Ecto neural progenitor cell (in vitro differentiated cells): ENCODE results near the gene EPHA2.

ENCODE experiments used
- DNase-seq: peaks from one replicate; pipeline ENCODE4 v3.0.0-alpha.2; 2018; ENCODE audit warnings: low spot score

EPHA2 gene

DNA sequence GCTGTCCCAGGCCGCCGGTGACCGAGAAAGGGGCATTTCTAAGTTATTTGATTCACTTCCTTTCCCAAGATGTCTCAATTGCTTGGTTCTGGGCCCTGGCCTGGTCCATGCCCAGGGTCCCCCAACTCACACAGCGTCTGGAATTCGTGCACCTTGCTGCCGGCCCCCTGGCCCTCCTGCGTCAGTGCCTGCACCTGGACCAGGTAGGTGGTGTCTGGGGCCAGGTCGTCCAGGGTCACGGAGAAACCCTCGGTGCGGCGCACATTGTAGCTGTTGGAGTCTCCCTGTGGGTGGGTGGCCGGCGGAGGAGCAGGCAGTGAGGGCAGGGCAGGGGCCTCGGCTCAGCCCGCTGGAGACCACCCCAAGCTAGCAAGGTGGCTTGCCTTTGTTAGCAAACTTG, 21.0 kb downstream of the EPHA2 start:
- DNase-seq = no peak

DNA sequence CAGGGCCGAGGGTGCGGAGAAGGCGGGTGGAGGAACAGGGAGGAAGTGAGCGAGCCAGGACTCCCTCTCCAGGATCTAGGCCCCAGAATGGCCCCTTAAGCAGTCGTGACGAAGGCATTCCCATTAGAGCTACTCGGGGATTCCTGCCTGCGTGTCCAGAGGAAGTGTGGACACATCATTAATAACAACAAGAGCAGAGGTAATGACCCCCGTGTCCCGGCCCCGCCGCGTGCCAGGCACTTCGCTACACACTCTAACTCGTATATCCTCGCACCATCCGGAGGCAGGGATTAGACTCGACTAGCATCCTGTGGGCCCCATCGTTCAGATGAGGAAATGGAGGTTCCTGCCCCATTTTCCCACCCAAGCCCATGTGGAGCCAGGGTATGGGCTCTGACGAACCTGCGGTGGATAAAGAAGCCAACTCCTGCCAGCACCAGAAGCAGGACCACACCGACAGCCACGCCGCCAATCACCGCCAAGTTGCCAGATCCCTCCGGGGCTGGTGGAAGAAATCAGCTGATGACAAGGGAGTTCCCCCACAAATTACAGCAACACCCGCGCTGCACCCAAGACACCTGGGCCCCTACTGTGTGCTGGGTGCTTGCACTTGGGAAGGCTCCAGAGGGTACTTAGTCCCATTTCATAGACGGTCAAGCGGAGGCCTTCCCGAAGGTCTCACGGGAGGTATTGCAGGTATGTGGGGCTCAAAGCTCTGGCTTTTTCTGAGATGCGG, 21.6 kb downstream of the EPHA2 start:
- DNase-seq = no peak

DNA sequence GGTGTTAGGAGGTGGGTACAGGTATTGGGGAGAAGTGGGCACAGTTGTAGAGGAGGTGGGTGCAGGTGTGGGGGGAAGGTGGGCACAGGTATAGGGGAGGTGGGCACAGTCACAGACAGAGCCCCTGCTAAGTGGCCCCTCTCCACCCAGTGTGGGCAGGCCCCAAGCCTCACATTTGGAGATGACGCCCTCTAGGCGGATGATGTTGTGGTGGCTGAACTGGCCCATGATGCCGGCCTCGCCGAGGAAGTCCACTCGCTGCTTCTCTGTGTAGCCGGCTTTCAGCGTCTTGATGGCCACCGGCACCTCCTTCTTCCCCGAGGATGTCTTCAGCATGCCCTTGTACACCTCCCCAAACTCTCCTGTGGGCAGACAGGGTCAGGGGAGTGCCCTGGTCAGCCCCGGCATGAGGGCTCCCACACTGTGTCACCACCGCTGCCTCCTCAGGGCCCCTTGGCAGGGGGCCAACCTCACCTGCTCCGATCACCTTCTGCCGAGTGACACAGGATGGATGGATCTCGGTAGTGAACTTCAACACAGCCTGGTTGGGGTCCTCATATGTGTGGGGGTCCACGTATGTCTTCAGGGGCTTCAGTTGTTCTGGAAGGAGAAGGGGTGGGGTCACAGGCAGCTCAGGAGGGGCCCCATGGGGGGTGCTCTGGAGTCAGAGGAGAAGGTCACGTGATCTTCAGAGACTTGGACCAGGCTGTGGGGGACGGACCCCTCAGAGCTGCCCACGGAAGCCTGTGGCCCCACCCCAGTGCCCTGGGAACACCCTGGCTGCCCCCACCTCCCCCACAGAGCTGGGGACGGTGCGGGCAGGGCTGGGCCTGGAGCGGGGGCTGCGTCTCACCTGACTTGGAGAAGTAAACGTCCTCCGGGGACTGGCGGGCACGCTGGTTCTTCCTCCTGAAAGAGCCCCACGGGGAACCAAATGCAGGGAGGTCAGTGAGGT, 22.6 kb downstream of the EPHA2 start:
- DNase-seq = no peak

DNA sequence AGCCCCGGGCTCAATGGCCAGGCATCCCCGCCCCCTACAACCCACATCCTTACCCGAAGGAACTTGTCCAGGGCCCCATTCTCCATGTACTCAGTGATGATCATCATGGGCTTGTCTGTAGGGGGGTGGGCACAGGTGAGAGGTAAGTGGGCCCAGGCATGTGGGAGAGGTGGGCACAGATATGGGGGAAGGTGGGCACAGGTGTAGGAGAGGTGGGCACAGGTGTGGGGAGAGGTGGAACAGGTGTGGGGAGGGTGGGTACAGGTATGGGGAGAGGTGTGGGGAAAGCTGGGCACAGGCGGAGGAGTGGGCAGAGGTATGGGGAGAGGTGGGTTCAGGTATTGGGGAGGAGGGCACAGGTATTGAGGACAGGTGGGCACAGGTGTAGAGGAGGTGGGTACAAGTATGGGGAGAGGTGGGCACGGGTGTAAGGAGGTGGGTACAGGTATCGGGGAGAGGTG, 23.5 kb downstream of the EPHA2 start:
- DNase-seq = no peak

DNA sequence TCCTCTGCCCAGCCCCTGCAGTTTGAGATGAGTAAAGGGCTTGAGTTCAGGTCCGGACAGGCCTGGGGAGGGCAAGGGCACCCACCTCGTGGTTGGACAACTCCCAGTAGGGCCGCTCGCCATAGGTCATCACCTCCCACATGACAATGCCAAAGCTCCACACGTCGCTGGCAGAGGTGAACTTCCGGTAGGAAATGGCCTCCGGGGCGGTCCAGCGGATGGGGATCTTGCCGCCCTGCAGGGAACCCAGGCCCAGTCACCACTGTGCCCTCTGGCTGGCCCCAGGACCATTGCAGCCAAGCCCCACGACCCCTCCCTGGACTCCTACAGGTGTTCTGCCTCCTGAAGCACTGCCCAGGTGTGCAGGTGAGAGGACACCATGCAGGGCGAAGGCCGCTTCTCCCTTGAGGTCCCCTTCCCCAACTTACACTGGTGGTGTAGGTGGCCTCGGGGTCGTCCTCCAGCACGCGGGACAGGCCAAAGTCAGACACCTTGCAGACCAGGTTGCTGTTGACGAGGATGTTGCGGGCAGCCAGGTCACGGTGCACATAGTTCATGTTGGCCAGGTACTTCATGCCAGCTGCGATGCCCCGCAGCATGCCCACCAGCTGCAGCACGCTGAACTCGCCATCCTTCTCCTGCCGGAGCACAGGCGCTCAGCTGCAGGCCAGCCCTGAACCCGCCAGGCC, 24.1 kb downstream of the EPHA2 start:
- no peak for DNase-seq

DNA sequence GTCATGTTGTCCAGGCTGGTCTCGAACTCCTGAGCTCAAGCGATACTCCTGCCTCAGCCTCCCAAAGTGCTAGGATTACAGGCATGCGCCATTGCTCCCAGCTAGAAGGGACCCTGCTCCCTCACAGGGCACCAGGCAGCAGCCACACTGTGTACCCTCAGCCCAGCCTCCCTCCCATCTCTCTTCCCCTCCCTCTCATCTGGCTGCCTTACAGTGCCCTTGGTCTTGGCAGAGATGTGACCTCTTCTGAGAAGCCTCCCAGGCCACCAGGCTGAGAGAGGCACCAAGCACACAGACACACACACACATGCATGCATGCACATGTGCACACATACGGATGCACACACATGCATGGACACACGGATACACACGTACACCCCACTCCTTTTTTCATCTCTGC, 25.0 kb downstream of the EPHA2 start:
- no peak for DNase-seq

DNA sequence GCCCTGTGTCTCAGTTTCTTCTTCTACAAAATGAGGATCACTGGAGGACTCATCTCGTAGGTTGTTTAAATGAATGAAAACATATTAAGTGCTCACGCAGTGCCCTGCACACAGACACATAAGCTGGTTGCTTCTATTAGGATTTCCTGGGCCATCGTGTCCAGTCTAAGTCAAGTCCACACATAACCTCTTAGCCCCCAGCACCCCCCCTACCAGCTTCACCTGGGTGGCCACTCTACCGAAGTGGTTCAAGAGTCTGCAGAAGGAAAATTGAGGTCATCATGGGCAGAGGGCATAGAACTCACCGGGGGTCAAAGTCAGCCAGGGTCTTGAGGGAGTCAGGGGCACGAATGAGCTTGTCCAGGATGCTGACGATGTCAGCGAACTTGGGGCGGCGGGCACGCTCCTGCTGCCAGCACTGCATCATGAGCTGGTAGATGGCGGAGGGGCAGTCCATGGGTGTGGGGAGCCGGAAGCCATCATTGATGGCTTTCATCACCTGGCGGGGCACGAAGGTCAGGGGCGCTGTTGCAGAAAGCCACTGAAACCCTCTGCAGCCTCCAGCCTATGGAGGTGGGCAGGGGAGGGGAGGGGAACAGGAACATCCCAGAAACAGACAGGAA, 25.8 kb downstream of the EPHA2 start:
- no peak for DNase-seq

DNA sequence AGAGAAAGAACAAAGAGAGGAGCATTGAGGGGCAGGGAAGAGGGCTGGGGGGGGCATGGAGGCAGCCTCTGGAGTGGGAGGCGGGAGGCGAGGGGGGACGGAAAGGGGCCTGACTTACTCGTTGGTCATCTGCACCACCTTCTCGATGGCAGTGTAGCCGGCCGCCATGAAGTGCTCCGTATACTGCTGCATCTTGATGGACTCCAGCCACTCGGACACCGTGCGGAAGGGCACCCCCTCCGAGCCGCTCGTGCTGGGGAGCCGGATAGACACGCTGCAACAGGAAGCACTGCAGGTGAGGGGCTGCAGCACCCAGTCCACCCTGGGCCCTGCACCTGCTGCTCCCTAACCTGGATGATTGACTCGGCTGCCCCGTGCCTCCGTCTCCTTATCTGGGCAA, 26.6 kb downstream of the EPHA2 start:
- DNase-seq = no peak

DNA sequence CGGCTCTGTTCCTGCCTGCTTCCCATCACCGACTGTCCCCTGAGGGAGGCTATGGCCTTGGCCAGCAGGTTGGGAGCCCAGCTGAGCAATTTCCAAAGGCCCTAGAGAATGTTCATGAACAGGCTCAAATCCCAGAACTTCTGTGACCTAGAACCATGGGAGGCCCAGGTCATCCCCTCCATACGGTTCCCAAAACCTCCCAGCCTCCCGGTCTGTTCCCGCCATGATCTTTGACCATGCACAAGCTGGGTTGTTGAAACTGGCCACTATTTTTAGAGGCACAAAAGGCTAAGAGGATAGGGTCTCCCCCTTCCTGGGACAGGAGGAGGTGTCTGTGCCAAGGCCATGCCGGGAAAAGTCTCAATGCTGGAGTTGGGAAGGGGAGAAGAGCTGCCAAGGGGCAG, 27.5 kb downstream of the EPHA2 start:
- no peak for DNase-seq

DNA sequence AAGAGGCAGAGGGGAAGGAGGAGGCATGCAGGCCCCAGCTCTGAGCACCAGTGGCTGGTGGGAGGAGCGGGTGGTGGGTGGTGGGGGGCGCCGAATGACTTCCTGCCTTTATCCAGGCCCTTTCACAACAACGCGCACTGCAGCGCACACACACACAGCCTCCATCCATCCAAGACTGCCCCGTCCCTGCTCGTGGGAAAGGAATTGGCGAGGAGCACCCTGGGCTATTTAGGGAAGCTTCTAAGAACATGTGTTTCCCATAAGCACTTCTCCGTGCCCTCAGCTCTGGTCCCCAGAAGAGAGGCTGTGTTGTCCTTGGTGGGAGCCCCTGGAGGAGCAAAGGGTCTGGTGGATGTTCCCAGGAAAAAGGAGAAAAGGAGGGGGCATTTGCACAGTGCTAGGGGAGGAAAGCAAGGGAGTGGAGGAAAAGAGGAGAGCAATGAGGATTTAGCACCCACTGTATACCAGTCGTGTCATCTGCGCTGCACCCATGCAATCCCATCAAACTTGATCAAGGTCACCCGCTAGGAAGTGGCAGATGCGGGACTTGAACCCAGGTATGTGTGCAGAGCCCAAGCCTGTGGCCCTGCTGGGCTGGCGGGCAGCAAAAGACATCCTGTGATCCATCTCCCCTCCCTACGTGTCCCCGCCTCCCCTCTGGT, 28.1 kb downstream of the EPHA2 start:
- DNase-seq = no peak

DNA sequence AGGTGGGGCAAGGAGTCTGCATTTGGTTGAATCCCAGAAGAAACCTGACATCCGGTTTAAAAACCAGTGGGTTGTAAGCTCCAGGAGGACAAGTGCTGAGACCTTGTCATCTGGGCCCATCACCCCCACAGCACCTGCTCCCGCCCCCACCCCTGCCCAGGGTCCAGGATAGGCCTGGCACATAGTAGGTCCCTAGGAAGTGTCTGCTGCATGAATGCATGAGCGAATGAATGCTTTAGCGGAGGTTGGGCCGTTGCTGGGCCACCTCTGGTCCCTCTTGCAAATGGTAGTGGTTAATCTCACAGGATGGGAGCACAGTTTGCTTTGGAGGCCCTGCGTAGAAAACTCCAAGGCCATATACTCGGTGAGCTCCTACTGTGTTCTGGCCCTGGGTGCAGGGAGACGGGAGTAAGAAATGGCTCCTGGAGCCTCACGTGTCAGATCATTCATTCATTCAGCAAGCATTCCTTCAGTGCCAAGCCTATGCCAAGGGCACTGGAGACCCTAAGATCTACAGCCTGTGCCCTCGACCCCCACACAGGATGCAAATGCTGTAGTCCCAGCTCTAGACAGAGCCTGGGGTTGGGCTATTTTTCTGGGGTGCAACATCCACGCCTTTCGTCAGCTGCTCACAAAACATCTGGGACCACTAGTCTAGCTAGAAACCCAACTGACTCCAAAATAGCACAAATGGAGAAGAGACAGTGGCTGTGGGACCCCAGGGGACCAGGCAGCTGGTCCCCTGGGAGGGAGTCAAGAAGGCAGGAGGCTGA, 28.9 kb downstream of the EPHA2 start:
- DNase-seq = no peak

DNA sequence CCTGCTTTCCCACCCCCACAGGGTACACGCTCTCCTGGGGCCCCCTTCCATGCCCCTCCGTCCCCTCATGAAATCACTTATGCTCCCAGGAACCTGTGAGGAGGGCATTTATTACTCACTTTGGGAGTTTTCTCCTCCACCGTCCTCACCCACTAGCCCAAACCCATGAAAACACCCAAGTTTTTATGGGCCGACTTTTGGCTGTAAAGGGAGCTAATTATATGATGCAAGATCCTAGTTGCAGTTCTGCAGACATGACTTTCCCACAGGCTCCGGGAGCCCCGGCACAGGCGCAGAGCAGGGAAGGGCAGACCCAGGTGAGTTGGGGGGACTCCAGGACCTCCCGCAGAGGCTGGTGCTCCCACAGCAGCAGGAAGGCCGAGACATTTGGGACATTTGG, 29.7 kb downstream of the EPHA2 start:
- DNase-seq = no peak

DNA sequence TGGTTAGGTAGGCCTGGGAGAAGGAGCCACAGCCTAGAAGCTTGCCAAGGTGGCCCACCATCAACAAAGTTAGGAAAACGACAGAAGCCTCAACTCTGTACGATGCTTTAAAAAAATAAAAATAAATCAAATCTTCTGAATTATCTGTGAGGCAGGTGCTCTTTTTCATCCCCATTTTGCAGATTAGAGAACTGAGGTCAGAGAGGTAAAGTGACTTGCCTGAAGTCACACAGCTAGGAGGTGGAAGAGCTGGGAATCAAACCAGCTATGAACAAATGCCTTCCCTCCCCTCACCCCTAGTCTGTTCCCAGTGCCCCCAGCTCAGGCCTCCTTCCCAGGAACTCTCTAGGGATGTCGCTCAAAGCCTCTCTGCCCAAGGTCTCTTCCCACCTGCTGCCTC, 30.4 kb downstream of the EPHA2 start:
- no peak for DNase-seq

DNA sequence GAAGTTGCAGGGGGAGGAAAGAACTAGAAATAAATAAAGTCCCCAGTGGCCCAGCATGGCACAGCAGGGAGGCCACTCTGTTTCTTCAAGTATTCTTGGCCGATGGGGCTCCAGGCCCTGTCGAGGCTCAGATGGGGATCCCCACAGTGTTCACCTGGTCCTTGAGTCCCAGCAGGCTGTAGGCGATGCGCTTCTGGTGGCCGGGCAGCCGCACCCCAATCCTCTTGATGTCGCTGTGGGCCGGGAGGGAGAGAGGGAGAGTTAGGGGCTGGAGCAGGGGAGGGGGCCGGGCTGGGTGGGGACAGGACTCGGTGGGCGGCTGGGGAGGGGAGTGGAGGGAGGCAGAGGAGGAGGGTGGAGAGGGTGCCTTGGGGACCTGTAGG, 30.8 kb downstream of the EPHA2 start:
- no peak for DNase-seq

- no peak for DNase-seq
These were observed 31.3 kb downstream of the EPHA2 start for GRCh38 chr1:16124377-16125087.

DNA sequence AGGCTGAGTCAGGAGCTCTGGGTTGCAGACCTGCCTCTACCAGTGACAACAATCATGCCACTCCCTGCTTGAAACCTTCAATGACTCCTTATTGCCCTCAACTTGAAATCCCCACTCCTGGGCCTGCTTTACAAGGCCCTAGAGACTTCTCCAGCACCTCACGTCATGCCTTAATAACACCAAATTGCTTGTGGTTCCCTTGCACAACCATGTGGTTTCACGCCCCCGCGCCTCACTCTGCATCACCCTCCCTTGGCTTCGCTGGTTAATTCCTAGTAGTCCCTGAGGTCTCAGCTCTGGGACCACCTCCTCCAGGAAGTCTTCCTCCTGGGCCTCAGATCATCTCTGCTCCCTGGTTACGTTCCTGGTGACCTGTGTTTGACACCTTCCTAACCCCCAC, 33.0 kb downstream of the EPHA2 start:
- no peak for DNase-seq

GRCh38 chr1:16122350-16122881, 33.5 kb downstream of the EPHA2 start:
- no peak for DNase-seq

DNA sequence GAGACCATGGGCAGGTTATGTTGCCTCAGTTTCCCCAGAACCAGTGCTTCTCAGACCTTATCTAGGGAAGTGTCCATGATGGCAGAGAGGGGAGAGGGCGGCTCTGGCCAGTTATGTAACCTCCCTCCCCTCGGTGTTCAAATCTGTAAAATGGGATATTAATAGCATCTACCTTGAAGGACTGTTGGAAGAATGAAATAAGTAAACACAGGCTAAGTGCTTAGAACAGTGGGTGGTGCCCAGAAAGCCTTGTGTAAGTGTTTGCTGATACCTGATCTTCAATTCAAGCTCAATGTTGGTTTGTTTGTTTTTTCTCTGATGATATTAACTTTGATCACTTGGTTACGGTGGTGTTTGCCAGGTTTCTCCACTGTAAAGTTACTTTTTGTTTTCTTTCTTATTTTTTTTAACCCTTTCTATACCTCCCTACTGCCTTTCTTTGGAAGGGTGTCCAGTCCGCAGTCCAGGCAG, 34.9 kb downstream of the EPHA2 start:
- no peak for DNase-seq

DNA sequence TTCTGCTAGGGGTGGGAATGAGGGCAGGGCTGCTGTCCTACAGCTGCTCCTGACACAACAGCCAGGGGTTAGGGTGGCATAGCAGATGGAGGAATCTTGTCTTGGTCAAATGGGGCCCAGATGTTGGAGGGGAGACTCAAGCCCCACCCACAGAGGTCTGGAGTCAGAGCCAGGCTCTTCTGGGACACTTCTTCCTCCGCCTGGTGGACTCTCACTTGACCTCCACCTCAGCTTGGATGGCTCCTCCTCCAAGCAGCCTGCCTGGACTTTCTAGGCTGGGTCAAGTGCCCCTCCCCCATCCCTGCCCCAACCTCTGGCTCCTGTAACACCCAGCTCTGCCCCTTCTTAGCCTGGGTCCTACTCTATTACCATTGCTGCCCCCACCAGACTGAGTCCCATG, 35.5 kb downstream of the EPHA2 start:
- DNase-seq = no peak

DNA sequence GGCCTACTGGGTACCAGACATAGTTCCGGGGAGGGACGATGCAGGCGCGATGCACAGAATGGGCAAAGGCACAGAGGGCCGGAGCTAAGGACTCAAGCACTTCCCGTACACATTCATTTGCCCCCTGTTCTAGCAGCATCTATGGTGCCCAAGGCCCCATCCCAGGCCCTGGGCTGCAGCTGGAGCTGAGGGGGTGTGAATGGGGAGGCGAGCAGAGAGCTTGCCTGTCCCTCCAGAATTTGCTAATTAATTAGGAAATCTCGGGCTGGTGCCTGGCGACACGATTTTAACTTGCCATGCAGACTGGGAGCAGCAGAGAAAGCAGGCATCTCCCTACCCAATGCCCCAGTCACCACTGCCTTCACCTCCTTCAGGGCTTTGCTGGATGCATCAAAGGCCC, 35.9 kb downstream of the EPHA2 start:
- no peak for DNase-seq
